ENCODE measurements around the gene EXOSC7.

Gene EXOSC7

GRCh38 chr3:44993471-44994205 lies 17.6 kb downstream of the EXOSC7 start:
- DNase-seq: peak; percentile 73

DNA sequence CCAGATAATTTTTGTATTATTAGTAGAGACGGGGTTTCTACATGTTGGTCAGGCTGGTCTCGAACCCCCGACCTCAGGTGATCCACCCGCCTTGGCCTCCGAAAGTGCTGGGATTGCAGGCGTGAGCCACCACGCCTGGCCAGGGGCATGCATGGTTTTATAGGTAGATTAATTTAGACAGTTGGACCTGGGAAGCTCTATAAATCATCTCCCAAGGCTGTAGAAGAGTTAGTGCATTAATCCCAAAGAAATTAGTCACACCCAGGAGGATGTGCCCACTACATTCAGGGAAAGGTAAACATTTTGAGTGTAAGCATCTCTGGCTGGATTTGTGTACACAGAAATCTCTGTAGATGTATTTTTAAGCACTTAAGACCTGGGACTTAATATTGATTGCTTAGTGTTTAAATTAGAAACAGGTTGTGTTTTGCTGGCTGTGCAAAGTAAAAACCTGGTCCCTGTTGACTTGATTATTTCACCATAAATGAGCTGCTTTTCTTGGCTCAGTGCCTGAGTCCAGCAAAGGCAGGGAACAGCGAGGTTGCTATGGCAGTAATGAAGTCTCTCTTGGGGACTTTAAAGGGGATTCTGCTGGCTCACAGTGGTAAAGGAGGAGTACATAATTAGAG lies 19.2 kb downstream of the EXOSC7 start:
- no peak for DNase-seq

- DNase-seq: no peak
Observed at GRCh38 chr3:44996556-44996969, 20.5 kb downstream of the EXOSC7 start.

- DNase-seq: no peak
Observed at GRCh38 chr3:44999782-45000181, 23.7 kb downstream of the EXOSC7 start.

GRCh38 chr3:45000823-45001222 lies 24.8 kb downstream of the EXOSC7 start:
- DNase-seq: no peak

DNA sequence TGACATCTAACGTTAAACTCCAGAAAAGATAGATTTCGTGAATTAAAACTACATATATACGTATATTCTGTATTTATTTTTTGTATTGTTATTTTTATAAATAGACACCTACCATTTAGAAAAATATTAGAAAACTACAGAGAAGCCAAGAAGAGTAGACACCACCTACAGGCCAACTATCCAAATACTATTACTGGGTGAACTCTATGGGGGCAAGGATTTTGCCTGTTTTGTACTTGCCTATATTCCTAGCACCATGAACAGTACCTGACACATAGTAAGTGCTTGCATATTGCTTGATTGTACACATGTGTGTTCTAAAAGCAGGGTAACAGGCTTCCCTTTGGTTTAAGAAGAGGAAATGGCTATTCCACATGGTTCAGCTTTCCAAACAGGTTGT lies 25.7 kb downstream of the EXOSC7 start:
- no peak for DNase-seq

DNA sequence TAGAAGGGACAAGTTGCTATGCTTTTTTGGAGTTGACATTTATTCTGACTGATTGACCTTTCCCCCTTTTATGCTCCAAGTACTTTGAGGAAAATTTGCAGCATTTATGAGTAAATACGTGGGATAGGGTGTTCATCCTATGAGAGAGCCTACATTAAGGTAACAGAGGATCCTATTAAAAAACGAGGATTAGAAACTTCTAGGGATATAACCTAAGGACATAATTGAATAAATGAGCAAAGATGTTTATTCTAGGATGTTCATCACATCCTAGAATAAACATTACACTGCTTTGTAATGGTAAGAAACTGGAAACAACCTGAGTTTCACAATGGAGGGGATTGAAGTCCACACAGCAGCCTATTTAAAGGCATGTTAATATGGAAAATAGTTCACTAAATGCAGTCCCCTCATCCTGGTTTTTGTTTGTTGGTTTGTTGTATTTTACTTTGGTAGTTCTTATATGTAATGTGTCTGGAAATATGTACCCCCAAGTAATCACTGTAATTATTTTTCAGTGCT lies 26.2 kb downstream of the EXOSC7 start:
- no peak for DNase-seq

GRCh38 chr3:45002720-45003119 lies 26.7 kb downstream of the EXOSC7 start:
- DNase-seq: no peak

DNA sequence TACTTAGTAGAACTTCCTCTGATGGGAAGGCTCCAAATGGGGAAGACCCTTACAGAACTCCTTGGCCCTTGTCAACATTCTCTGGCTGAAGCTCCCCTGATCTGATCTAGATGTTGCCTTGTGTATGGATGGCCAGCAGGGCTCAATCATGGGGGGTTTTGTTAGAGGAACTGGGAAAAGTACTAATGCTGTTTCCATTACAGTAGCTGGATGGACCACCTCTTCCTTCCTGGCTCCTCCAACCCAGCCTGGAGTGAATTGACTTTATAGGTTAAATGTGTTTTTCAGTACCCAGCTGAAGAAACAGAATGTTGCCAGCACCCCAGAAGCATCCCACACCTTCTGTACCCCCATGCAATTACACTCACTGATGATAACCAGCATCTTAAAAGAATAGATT lies 27.4 kb downstream of the EXOSC7 start:
- no peak for DNase-seq

DNA sequence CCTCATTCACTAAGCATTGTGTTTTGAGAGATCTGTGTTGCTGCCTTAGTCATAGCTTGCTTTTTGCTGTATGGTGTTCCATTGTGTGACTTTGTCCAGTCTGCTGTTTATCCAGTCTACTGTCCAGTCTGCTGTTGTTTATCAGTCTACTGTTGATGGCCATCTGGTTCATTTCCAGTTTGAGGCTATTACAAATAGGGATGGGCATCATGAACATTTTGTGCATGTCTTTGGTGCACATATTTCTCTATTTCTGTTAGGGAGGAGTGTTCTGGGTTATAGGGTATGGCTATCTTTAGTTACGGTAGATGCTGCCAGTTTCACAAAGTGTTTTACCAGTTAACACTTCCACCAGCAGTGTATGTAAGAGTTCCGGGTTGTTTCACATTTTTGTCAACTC lies 27.8 kb downstream of the EXOSC7 start:
- DNase-seq: no peak

- no peak for DNase-seq
Observed at GRCh38 chr3:45007091-45007490, 31.0 kb downstream of the EXOSC7 start.

- no peak for DNase-seq
Observed at GRCh38 chr3:45008117-45008516, 32.1 kb downstream of the EXOSC7 start.

DNA sequence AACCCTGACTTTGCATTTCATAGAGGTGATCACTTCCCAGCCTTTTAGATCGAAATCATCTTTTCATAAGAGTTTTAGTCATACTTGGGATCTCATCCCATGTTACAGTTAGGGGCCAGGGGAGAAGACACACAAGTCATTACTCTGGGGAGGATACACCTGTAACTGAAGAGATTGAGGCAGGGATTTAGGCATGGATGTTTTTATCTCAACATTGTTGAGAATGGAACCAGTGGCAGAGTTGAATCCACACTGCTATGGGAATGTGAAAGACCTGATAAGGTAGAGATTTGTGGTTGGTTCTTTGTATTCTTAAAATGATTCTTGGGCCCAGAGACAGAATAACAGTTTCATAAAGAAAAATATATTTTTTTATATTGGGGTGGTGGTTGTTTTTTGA lies 33.8 kb downstream of the EXOSC7 start:
- no peak for DNase-seq

DNA sequence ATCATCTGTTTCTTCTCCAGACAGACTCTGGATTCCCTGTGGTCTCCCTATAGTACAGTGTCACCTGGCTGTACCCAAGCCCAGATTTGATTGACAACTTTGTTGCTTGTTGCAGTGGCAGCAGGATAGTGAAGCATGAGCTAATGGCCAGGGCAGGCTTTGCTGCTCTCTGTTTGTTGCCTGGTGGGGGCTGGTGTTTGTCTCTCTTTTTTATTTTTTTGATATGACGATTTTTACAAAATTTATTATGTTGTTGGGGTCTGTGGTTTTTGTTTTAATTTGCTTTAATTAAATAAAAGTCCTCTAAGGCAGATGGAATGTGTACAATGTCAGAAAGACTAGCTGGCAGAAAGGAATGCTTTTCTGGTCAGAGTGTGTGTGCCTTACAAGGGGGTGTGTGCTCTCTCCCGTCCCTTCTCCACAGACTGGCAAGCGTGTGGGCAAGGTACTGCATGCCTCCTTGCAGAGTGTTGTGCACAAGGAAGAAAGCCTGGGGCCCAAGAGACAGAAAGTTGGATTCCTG lies 34.8 kb downstream of the EXOSC7 start:
- DNase-seq: no peak

GRCh38 chr3:45011756-45012508 lies 35.9 kb downstream of the EXOSC7 start:
- no peak for DNase-seq

DNA sequence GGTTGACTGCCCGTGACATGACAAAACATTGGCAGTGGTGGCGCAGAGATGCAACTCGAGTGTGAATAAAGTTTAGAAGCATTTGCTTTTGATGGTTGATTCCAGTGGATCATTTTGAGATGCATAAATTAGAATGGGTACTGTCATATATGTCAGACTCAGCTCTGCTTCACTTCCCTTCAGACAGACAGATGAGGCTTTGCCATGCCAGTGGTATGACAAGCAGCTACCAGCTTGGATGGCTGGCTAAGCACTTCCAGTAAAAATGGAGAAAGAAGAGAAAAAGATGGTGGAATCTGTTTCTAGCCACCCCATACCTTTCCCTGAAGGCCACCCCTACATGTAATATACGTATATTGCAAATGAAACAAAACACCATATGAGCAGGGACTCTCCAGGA lies 36.5 kb downstream of the EXOSC7 start:
- no peak for DNase-seq

GRCh38 chr3:45016916-45017315 lies 40.9 kb downstream of the EXOSC7 start:
- no peak for DNase-seq

GRCh38 chr3:45017821-45018220 lies 41.8 kb downstream of the EXOSC7 start:
- DNase-seq: no peak

DNA sequence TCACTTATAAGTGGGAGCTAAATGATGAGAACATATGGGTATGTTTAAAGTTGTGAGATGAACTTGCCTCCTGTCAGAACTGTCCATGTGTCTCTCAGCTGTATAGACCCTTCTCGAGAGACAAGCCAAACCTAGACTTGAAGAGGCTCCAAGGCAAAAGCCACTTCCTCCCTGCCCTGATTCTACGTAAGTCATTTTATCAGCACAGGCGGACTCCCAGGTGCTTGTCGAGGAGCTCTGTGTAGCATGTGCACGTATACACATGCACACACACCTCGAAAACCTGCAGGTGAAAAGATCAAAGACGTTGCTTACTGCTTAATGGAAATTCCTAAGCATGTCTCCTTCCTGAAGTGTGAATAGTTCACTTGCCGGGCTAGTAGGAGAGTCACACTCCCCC lies 44.5 kb downstream of the EXOSC7 start:
- no peak for DNase-seq

GRCh38 chr3:45021524-45022297 lies 45.7 kb downstream of the EXOSC7 start:
- DNase-seq: no peak

DNA sequence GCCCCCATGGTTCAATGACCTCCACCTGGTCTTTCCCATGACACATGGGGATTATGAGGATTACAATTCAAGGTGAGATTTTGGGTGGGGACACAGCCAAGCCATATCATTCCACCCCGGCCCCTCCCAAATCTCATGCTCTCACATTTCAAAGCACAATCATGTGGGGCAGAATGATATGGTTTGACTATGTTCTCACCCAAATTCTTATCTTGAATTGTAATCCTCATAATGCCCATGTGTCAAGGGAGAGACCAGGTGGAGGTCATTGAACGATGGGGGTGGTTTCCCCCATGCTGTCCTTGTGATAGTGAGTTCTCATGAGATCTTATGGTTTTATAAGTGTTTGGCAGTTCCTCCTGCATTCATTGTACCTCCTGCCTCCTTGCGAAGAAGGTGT lies 47.6 kb downstream of the EXOSC7 start:
- DNase-seq: no peak

- DNase-seq: no peak
Observed at GRCh38 chr3:45024542-45025255, 48.7 kb downstream of the EXOSC7 start.

All from islet precursor cell (in vitro differentiated cells).